Astrocyte of the spinal cord (primary cell): ENCODE results near the gene MYO1E.
"Not testable (repeated sequence)": the region's sequence is repeated elsewhere in the genome, so short reads cannot be mapped to it uniquely, and the experiment has no call there.

Source experiments
- DNase-seq: peaks from one replicate; pipeline ENCODE4 v3.0.0; 2011; ENCODE audit warnings: low read depth, low spot score
- H3K4me3 ChIP-seq: 2 replicates; pipeline ENCODE4 v1.5.1; 2011; ENCODE audit warnings: low read depth, mild to moderate bottlenecking, low read length, moderate library complexity
- in situ Hi-C: cut with HindIII; loops from 2 replicates; pipeline ENCODE4 v1.10.0; 2017; ENCODE audit warnings: low sequenced_read_pairs
- TF ChIP-seq, protein P1 (sequence below): IDR thresholded peaks from 2 replicates; pipeline ENCODE4 v1.5.1; 2012; ENCODE audit warnings: low read depth, mild to moderate bottlenecking, low read length, inconsistent platforms

The MYO1E gene

DNA sequence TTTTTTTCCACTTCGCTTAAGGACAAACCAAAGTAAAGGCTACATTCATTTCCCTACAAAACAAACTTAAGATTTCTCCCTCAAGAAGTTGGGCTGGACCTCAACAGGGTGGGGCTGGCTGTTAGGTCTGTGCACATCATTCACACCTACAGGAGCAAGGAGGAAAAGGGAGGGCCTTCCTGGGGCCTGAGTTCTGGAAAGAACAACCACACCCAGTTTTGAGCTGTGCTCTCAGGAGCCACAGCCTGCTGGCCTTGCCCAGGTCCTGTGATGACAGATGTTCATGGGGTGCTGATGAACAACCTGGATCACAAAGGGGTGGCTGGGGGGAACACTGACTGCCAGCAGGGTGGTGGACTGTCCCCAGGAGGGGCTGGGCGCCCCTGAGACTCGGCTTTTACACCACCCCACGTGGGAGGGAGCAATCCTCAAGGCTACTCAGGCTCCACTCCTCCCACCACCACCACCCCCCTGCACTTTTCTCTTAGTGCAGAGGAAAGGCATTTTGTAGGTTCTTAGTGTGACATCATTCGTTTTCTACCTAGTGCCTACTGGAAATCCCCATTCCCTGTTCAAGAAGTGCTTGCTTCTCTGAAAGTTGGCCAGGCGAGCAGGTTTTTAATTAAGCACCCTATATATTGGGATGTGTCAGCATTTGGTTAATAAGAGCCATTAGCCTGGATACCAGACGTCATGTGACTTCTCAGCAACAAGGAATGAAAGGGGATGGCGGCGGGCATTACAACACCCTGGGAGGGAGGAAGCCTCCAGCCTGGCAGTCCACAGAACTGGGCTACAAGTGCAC lies 232.0 kb downstream of the MYO1E start:
- in situ Hi-C loops = no loop called here
- DNase-seq = no peak
- no peak overlapping the region for H3K4me3 ChIP-seq
- TF ChIP-seq, protein P1, sequence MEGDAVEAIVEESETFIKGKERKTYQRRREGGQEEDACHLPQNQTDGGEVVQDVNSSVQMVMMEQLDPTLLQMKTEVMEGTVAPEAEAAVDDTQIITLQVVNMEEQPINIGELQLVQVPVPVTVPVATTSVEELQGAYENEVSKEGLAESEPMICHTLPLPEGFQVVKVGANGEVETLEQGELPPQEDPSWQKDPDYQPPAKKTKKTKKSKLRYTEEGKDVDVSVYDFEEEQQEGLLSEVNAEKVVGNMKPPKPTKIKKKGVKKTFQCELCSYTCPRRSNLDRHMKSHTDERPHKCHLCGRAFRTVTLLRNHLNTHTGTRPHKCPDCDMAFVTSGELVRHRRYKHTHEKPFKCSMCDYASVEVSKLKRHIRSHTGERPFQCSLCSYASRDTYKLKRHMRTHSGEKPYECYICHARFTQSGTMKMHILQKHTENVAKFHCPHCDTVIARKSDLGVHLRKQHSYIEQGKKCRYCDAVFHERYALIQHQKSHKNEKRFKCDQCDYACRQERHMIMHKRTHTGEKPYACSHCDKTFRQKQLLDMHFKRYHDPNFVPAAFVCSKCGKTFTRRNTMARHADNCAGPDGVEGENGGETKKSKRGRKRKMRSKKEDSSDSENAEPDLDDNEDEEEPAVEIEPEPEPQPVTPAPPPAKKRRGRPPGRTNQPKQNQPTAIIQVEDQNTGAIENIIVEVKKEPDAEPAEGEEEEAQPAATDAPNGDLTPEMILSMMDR = no peak

DNA sequence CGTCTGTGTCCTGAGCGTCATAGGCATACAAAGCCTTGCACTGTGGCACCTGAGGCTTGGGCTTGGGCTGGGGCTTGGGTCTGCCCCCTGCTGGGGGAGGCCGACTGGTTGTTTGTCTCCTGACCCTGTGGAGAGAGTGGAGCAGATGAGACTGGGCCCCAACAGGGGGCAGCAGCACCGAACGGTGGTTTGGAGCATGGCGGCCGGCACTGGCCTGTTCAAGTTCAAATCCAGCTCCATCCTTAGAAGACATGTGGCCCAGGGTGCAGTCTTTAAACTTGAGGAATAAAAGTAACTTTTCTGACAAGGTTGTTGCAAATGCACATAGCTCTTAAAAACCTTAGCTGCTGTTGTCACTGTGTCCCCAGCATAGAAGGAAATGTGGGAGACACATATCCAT lies 234.4 kb downstream of the MYO1E start:
- H3K4me3 ChIP-seq = no peak overlapping the region
- TF ChIP-seq, protein P1 = peak; percentile 59
- in situ Hi-C loops = no loop called here
- peak; percentile 30 for DNase-seq

DNA sequence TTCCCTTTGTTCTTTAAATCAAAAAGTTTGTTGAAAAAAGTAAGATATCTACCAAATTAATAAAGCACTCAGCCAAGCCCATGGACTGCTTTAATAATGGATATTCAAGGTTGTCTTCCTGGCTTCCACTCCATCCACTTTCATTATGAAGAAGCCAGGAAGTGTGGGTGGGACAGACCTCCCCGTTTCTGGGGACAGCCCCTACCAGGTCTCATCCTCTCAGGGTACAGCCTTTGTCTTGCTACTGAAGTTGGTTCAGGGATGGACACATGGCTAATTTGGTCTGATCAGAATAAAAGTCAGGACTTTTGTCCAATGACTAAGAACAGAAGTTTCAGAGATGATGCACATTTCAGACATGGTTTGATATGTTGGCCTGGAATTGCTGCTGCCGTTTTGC lies 235.1 kb downstream of the MYO1E start:
- no peak overlapping the region for H3K4me3 ChIP-seq
- TF ChIP-seq, protein P1 = no peak
- no peak for DNase-seq
- in situ Hi-C loops = no loop called here

DNA sequence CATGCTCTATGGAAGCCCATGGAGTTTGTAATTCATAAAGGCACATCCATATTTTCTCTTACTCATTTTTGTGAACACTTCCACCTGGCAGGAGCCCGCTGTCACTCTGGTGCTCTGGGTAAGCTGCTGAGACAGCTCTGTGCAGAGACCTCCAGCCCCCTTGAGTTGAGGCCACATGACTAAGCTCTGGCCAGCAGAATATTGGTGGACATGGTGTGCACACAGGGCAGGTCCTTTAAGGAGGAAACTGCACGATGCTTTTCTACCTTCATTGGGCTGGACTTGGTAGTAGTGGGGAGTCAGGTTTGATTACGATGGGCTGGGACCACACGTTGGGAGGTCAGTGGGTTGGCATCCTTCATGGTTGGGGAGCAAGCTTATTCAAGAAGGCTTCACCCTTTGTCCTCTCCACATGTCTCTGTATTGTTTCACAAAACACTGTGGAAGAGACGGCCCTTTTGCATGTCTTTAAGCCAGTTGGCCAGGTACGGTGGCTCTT lies 238.7 kb downstream of the MYO1E start:
- H3K4me3 ChIP-seq = no peak overlapping the region
- in situ Hi-C loops = no loop called here
- DNase-seq = no peak
- TF ChIP-seq, protein P1 = no peak

DNA sequence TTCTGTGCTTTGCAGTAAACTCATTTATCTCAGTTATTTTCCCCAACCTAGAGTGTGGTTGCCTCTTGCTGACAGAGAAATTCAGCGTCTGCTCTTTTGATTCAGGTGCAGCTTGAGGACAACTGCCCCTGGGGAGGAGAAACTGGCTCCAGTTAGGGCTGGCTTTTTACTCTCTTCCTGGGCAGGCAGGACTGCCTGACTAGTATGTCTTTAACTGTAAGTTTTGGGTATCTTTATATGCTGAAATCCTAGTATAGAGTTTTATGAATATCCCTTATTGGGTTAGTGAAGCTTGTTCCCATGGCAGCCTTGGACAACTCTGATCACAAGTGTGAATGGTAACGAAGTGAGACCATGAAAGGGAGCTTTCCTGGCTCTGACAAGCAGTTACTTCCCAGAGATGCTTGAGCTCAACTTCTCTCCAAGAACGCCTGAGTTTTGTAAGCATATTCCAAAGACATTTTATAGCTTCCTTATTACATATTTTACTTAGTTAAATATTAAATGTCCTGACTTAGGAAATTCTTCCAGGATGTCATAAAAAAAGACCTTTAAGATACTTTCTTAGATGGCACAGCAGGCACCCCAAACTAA lies 240.6 kb downstream of the MYO1E start:
- no peak overlapping the region for H3K4me3 ChIP-seq
- no peak for DNase-seq
- TF ChIP-seq, protein P1 = no peak
- in situ Hi-C loops = no loop called here

DNA sequence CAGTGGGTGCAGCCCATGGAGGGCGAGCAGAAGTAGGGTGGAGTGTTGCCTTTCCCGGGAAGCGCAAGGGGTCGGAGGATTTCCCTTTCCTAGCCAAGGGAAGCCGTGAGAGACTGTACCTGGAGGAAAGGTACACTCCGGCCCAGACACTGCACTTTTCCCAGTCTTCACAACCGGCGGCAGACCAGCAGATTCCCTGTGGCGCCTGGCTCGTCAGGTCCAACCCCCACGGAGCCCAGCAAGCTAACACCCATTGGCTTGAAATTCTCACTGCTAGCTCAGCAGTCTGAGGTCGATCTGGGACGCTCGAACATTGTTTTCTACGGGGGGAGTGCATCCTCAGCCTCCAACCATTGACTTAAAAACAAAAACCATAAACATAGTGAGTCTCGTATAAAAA lies 241.2 kb downstream of the MYO1E start:
- in situ Hi-C loops = no loop called here
- TF ChIP-seq, protein P1 = no peak

DNA sequence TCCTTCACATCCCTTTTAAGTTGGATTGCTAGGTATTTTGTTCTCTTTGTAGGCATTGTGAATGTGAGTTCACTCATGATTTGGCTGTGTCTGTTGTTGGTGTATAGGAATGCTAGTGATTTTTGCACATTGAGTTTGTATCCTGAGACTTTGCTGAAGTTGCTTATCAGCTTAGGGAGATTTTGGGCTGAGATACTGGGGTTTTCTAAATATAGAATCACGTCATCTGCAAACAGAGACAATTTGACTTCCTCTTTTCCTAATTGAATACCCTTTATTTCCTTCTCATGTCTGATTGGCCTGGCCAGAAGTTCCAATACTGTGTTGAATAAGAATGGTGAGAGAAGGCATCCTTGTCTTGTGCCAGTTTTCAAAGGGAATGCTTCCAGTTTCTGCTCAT lies 245.4 kb downstream of the MYO1E start:
- DNase-seq, in situ Hi-C loops, H3K4me3 ChIP-seq: not testable (repeated sequence)

More for the DNA sequence above, 241.2 kb downstream of the MYO1E start:
- H3K4me3 ChIP-seq = no peak overlapping the region
- no peak for DNase-seq

DNA sequence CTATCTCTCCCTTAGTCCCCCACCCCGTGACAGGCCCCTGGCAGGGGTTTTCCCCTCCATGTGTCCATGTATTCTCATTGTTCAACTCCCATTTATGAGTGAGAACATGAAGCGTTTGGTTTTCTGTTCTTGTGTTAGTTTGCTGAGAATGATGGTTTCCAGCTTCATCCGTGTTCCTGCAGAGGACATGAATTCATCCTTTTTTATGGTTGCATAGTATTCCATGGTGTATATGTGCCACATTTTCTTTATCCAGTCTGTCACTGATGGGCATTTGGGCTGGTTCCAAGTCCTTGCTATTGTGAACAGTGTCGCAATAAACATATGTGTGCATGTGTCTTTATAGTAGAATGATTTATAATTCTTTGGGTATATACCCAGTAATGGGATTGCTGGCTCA lies 247.0 kb downstream of the MYO1E start:
- DNase-seq, H3K4me3 ChIP-seq, in situ Hi-C loops: not testable (repeated sequence)
